Esophagus muscularis mucosa (tissue), 3 donors: Measurements from ENCODE around the gene SH3BP4.

Experiments
- POLR2A ChIP-seq: fragments of 450-650 bp; IDR thresholded peaks from one replicate; pipeline ENCODE4 v1.6.1; 2017; ENCODE audit warnings: antibody characterized with exemption, moderate library complexity, mild to moderate bottlenecking, low read depth
- POLR2AphosphoS5 ChIP-seq, 2 donors: sonication (generic); formaldehyde crosslinking; IDR thresholded peaks; one replicate each; pipeline ENCODE4 v1.6.1; 2017; ENCODE audit warnings: antibody characterized with exemption in 2 of 2
- TF ChIP-seq, protein P1 (sequence below), 3 experiments: fragments of 200-600 bp in 2 of 3; fragments of 450-650 bp in 1 of 3; sonication (generic) in 2 of 3; IDR thresholded peaks; one replicate each; pipeline ENCODE4 v1.5.1; 2017 to 2019; ENCODE audit warnings: antibody characterized with exemption in 3 of 3, mild to moderate bottlenecking in 2 of 3, moderate library complexity in 1 of 3

GRCh38 chr2:235025800-235026536 is 74.2 kb downstream of the SH3BP4 start:
- TF ChIP-seq POLR2A, result no peak
- TF ChIP-seq, protein P1, sequence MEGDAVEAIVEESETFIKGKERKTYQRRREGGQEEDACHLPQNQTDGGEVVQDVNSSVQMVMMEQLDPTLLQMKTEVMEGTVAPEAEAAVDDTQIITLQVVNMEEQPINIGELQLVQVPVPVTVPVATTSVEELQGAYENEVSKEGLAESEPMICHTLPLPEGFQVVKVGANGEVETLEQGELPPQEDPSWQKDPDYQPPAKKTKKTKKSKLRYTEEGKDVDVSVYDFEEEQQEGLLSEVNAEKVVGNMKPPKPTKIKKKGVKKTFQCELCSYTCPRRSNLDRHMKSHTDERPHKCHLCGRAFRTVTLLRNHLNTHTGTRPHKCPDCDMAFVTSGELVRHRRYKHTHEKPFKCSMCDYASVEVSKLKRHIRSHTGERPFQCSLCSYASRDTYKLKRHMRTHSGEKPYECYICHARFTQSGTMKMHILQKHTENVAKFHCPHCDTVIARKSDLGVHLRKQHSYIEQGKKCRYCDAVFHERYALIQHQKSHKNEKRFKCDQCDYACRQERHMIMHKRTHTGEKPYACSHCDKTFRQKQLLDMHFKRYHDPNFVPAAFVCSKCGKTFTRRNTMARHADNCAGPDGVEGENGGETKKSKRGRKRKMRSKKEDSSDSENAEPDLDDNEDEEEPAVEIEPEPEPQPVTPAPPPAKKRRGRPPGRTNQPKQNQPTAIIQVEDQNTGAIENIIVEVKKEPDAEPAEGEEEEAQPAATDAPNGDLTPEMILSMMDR (IDR thresholded peaks at IDR 0.05), result no peak
- TF ChIP-seq POLR2AphosphoS5 (IDR thresholded peaks at IDR 0.05), result peak in 1 of 2 donors; percentile 35
